GM12878 (cell line): ENCODE measurements around the gene PREX1. TPM values are rescaled to one million over a fixed set of nuclear protein-coding genes. Genes with fewer than 3 reads are reported as not detected.
A peak's percentile ranks its signal among the peaks of the same experiment; 100 is the strongest.

ENCODE experiments used
- CHD1 ChIP-seq: IDR thresholded peaks from 2 replicates; pipeline ENCODE4 v1.6.1; 2012; ENCODE audit warnings: low read depth, low read length, improper control_type of control experiment
- CUX1 ChIP-seq: IDR thresholded peaks from 2 replicates; pipeline ENCODE4 v1.6.1; 2012; ENCODE audit warnings: improper control_type of control experiment, low read depth, low read length; ENCODE audit not compliant: insufficient replicate concordance
- EED ChIP-seq: sonication (generic); IDR thresholded peaks from 2 replicates; pipeline ENCODE4 v1.6.1; 2016; ENCODE audit warnings: antibody characterized with exemption, low read depth
- KDM1A ChIP-seq: fragments of 200-600 bp; sonication (generic); IDR thresholded peaks from 2 replicates; pipeline ENCODE4 v1.6.1; 2016; ENCODE audit warnings: borderline replicate concordance
- NBN ChIP-seq: fragments of 450-650 bp; IDR thresholded peaks from 2 replicates; pipeline ENCODE4 v1.6.1; 2016
- TCF3 ChIP-seq: IDR thresholded peaks from 2 replicates; pipeline ENCODE4 v1.6.1; 2012; ENCODE audit warnings: low read depth, mild to moderate bottlenecking, low read length, borderline replicate concordance; ENCODE audit not compliant: insufficient read depth
- ZNF217 ChIP-seq: fragments of 450-650 bp; IDR thresholded peaks from 2 replicates; pipeline ENCODE4 v1.6.1; 2017; ENCODE audit warnings: antibody characterized with exemption, mild to moderate bottlenecking
- polyA plus RNA-seq, 11 experiments: library from polyadenylated mRNA; depleted of rRNA in 4 of 11; unstranded in 6 of 11; stranded (reverse) in 5 of 11; fragments of >200 nt; fragmentation: Nextera tagmentation in 4 of 11; fragmentation: Illumina TruSeq in 1 of 11; extraction: Ambion mirVana in 4 of 11; extraction: Trizol in 1 of 11; gene quantifications; 1 replicate in 1 of 11; 2 replicates in 10 of 11; pipeline versions ENCODE4 v1.2.1 to v1.2.3, GENCODE V29; 2011 to 2016; ENCODE audit warnings: inconsistent platforms in 2 of 11, missing spikeins in 2 of 11, low read depth in 1 of 11
- total RNA-seq, 4 experiments: library from RNA; depleted of rRNA in 3 of 4; stranded (reverse); fragments of >200 nt in 3 of 4; fragmentation: Illumina TruSeq in 1 of 4; extraction: Trizol in 1 of 4; gene quantifications; 2 replicates each; pipeline versions ENCODE4 v1.2.1 to v1.2.3, GENCODE V29; 2013 to 2021

Gene PREX1
- total and polyA plus RNA-seq, 10 of the 15 experiments (the other 5 are each of a cell fraction or from before 2014, with no cell fraction given) = 2.6 to 114 (median 38.9) TPM

- no peak for TF ChIP-seq CUX1
- no peak for TF ChIP-seq CHD1
- no peak for TF ChIP-seq KDM1A
- 0 out of 2 replicates have a peak, but pooled peaks have one; percentile 24 for TF ChIP-seq ZNF217
- no peak for TF ChIP-seq NBN
- TF ChIP-seq TCF3 = no peak
- peak; percentile 79 for TF ChIP-seq EED
- TF ChIP-seq, all 136 proteins: peak for 8
Measured at GRCh38 chr20:48772183-48772976, 55.4 kb downstream of the PREX1 start (continued).
